ENCODE measurements around the gene BCL2L1. TPM values are rescaled to one million over a fixed set of nuclear protein-coding genes. Genes with fewer than 3 reads are reported as not detected.

BCL2L1 gene
- total and polyA plus RNA-seq, 10 of the 15 experiments (the other 5 are each of a cell fraction or from before 2014, with no cell fraction given) = 0.63 to 67.7 (median 43.6) TPM

GRCh38 chr20:31758521-31758920 is 35.9 kb upstream of the BCL2L1 start:
- no peak for FAIRE-seq
- TF ChIP-seq FOS (IDR thresholded peaks at IDR 0.05; ENCODE audit: borderline replicate concordance, extremely low read depth, insufficient read length) (no peak), ZNF592 (IDR thresholded peaks at IDR 0.05) (no peak), HCFC1 (IDR thresholded peaks at IDR 0.05; ENCODE audit: low read length) (no peak), ZNF24 (IDR thresholded peaks at IDR 0.05) (no peak), IKZF1 (conservative IDR thresholded peaks at IDR 0.05) (no peak), NR2C2 (IDR thresholded peaks at IDR 0.05; ENCODE audit: borderline replicate concordance, control insufficient read depth, insufficient read length, low read depth) (no peak), CBX5 (IDR thresholded peaks at IDR 0.05; ENCODE audit: low read depth) (no peak), IKZF2 (IDR thresholded peaks at IDR 0.05) (no peak), GATAD2B (conservative IDR thresholded peaks at IDR 0.05; ENCODE audit: low read depth) (no peak), IRF3 (IDR thresholded peaks at IDR 0.05) (no peak), POLR2AphosphoS2 (IDR thresholded peaks at IDR 0.05; ENCODE audit: low read depth, low read length) (no peak), ASH2L (IDR thresholded peaks at IDR 0.05; ENCODE audit: borderline replicate concordance, low read depth) (no peak)
- ATAC-seq = no peak
- ChIA-PET RAD21 (ENCODE audit: unreplicated experiment) (no interaction called here), SMC1A (ENCODE audit: uncharacterized antibody, unreplicated experiment) (no interaction called here), CTCF (interaction anchor here (1.0 kb wide), 1 partner anchor 35 kb away, joined by 3 read pairs; no protein-coding TSS in a partner anchor), POLR2A (no interaction called here)
- DNase-seq (ENCODE audit: low read depth, low spot score) = no peak
- in situ Hi-C loops (cut with MboI) (no loop called here), intact Hi-C loops (cut with micrococcal nuclease; ENCODE audit: unreplicated experiment) (no loop called here)
- H3K9ac ChIP-seq (ENCODE audit: control insufficient read depth, insufficient read depth, low read length) = no peak overlapping the region
- no peaks in the 10 kb centered on the region for H3K27me3 ChIP-seq (replicated peaks in 1 of 2; ENCODE audit: control insufficient read depth in 2 of 2, insufficient read depth in 2 of 2, low read length in 1 of 2)
- no peaks in the 10 kb centered on the region for H3K4me1 ChIP-seq (ENCODE audit: control insufficient read depth, insufficient read depth, low read length)
- BruUV-seq (replicated peaks) = no TSS peak
- no peak overlapping the region for H3K4me2 ChIP-seq (ENCODE audit: control insufficient read depth, insufficient read depth)
- no peaks in the 10 kb centered on the region for H4K20me1 ChIP-seq (ENCODE audit: control insufficient read depth, insufficient read depth)
- H3K4me3 ChIP-seq = no peak overlapping the region
- H3K9me3 ChIP-seq (replicated peaks; ENCODE audit: control insufficient read depth, insufficient read depth, low read length) = no peaks in the 10 kb centered on the region
- H3K27ac ChIP-seq (ENCODE audit: control insufficient read depth, insufficient read depth) = no peak overlapping the region
- peaks cover 15% of the 10 kb centered on the region for H3K79me2 ChIP-seq (ENCODE audit: control insufficient read depth, insufficient read depth, low read length)
- no peak overlapping the region for H2AFZ ChIP-seq (ENCODE audit: control insufficient read depth, low read depth, low read length)
- H3K36me3 ChIP-seq (ENCODE audit: control insufficient read depth in 2 of 2, insufficient read depth in 2 of 2, low read length in 1 of 2) = peaks cover 5 to 29% of the 10 kb centered on the region in 2 experiments; a peak in 3 of 4 replicates
- 98% methylated on average over 4 of the region's 4 CpGs for WGBS (ENCODE audit: insufficient coverage, insufficient replicate concordance, low lambda C conversion rate, missing lambda C conversion rate)
